SK-N-SH (cell line): ENCODE data around the gene CDKL4. TPM values are rescaled to one million over a fixed set of nuclear protein-coding genes. Genes with fewer than 3 reads are reported as not detected.
"Not testable (repeated sequence)": the region's sequence is repeated elsewhere in the genome, so short reads cannot be mapped to it uniquely, and the experiment has no call there.

Experiments
- CTCF ChIA-PET: fragments of 300-600, 350-600 bp; formaldehyde crosslinking; extraction: SDS; loops from one replicate; lab custom pipeline; 2021; lab: Yijun Ruan, JAX
- POLR2A ChIA-PET: fragments of 350-600 bp; sonication (Branson Sonifier 250); formaldehyde crosslinking; extraction: SDS; loops from one replicate; lab custom pipeline; 2020; ENCODE audit warnings: antibody characterized with exemption, inconsistent platforms; lab: Yijun Ruan, JAX
- DNase-seq: peaks from one replicate; pipeline ENCODE4 v3.0.0; 2012
- H2AFZ ChIP-seq: fragments of 200-600 bp; sonication (generic); 2 replicates; pipeline ENCODE4 v1.8.1; 2016; ENCODE audit warnings: antibody characterized with exemption, mild to moderate bottlenecking, low read depth
- H3F3A ChIP-seq: fragments of 200-600 bp; sonication (generic); replicated peaks from 2 replicates; pipeline ENCODE3; 2016; ENCODE audit warnings: antibody characterized with exemption, mild to moderate bottlenecking; ENCODE audit not compliant: insufficient read depth
- H3K27ac ChIP-seq, 2 experiments: fragments of 200-500 bp in 1 of 2; fragments of 200-600 bp in 1 of 2; sonication (Bioruptor generic) in 1 of 2; sonication (generic), shearing (Covaris generic) in 1 of 2; 2 replicates each; pipeline versions ENCODE4 v1.5.1 to v1.6.1; 2014 to 2016; ENCODE audit warnings: low read depth in 2 of 2, inconsistent platforms in 1 of 2, low read length in 1 of 2, mild to moderate bottlenecking in 1 of 2, mixed read lengths in 1 of 2
- H3K27me3 ChIP-seq: fragments of 200-600 bp; sonication (generic), shearing (Covaris generic); 2 replicates; pipeline ENCODE4 v1.6.1; 2016; ENCODE audit warnings: mixed run types; ENCODE audit not compliant: insufficient read depth
- H3K36me3 ChIP-seq, 2 experiments: fragments of 200-500 bp in 1 of 2; fragments of 200-600 bp in 1 of 2; sonication (Bioruptor generic) in 1 of 2; sonication (generic) in 1 of 2; replicated peaks in 1 of 2; 2 replicates each; pipeline versions ENCODE3 to v1.5.1; 2014 to 2016; ENCODE audit warnings: low read length in 1 of 2, mild to moderate bottlenecking in 1 of 2; ENCODE audit not compliant: insufficient read depth in 2 of 2, control insufficient read depth in 1 of 2
- H3K4me1 ChIP-seq, 2 experiments: fragments of 200-500 bp in 1 of 2; fragments of 200-600 bp in 1 of 2; sonication (Bioruptor generic) in 1 of 2; sonication (generic), shearing (Covaris generic) in 1 of 2; 2 replicates each; pipeline versions ENCODE4 v1.5.1 to v1.6.1; 2014 to 2016; ENCODE audit warnings: low read depth in 1 of 2, low read length in 1 of 2, mixed run types in 1 of 2; ENCODE audit not compliant: insufficient read depth in 2 of 2, control insufficient read depth in 1 of 2
- H3K4me2 ChIP-seq: fragments of 200-600 bp; sonication (generic), shearing (Covaris generic); 2 replicates; pipeline ENCODE4 v1.6.1; 2017; ENCODE audit warnings: mixed run types
- H3K4me3 ChIP-seq, 2 experiments: fragments of 200-500 bp in 1 of 2; fragments of 200-600 bp in 1 of 2; sonication (Bioruptor generic) in 1 of 2; sonication (generic), shearing (Covaris generic) in 1 of 2; 2 replicates each; pipeline versions ENCODE4 v1.5.1 to v1.8.1; 2014 to 2016; ENCODE audit warnings: low read depth in 2 of 2, inconsistent platforms in 1 of 2, low read length in 1 of 2, mild to moderate bottlenecking in 1 of 2, mixed read lengths in 1 of 2, moderate library complexity in 1 of 2
- H3K79me2 ChIP-seq: fragments of 200-600 bp; sonication (generic); 2 replicates; pipeline ENCODE4 v1.8.1; 2017; ENCODE audit warnings: mild to moderate bottlenecking; ENCODE audit not compliant: insufficient read depth
- H3K9ac ChIP-seq: fragments of 200-600 bp; sonication (generic); 2 replicates; pipeline ENCODE4 v1.6.1; 2017; ENCODE audit warnings: mixed run types
- H3K9me2 ChIP-seq: fragments of 200-600 bp; sonication (generic); 2 replicates; pipeline ENCODE4 v1.6.1; 2017; ENCODE audit warnings: mixed run types
- H3K9me3 ChIP-seq: fragments of 200-600 bp; sonication (generic); 2 replicates; pipeline ENCODE4 v1.6.1; 2017; ENCODE audit warnings: mixed run types, mild to moderate bottlenecking, moderate library complexity
- H4K20me1 ChIP-seq: fragments of 200-600 bp; sonication (generic); 2 replicates; pipeline ENCODE4 v1.6.1; 2017; ENCODE audit warnings: mild to moderate bottlenecking, mixed run types; ENCODE audit not compliant: insufficient read depth
- ELF1 ChIP-seq: IDR thresholded peaks from 2 replicates; pipeline ENCODE4 v1.4.0; 2012
- EZH2phosphoT487 ChIP-seq: fragments of 200-600 bp; sonication (generic); IDR thresholded peaks from 2 replicates; pipeline ENCODE4 v1.6.1; 2017; ENCODE audit warnings: low read depth, mixed run types, mild to moderate bottlenecking, antibody characterized with exemption, moderate library complexity, borderline replicate concordance
- FOXJ3 ChIP-seq: sonication (generic); formaldehyde crosslinking; IDR thresholded peaks from 2 replicates; pipeline ENCODE4 v1.5.1; 2020; ENCODE audit warnings: mild to moderate bottlenecking, missing genetic modification reagents
- GABPA ChIP-seq: IDR thresholded peaks from 2 replicates; pipeline ENCODE4 v1.4.0; 2012; ENCODE audit warnings: low read depth, mild to moderate bottlenecking
- GATA2 ChIP-seq: sonication (generic); formaldehyde crosslinking; IDR thresholded peaks from 2 replicates; pipeline ENCODE4 v1.5.0; 2020; ENCODE audit warnings: mild to moderate bottlenecking, missing genetic modification reagents
- JUND ChIP-seq: IDR thresholded peaks from 2 replicates; pipeline ENCODE4 v1.4.0; 2012
- MXI1 ChIP-seq: IDR thresholded peaks from 2 replicates; pipeline ENCODE4 v1.6.1; 2012; ENCODE audit warnings: mild to moderate bottlenecking, low read depth, low read length, improper control_type of control experiment
- NFIC ChIP-seq: IDR thresholded peaks from 2 replicates; pipeline ENCODE4 v1.4.0; 2012; ENCODE audit warnings: borderline replicate concordance
- NRF1 ChIP-seq: IDR thresholded peaks from 2 replicates; pipeline ENCODE4 v1.6.1; 2012; ENCODE audit warnings: low read depth, mild to moderate bottlenecking, low read length
- SIN3A ChIP-seq: IDR thresholded peaks from 2 replicates; pipeline ENCODE4 v1.6.1; 2012; ENCODE audit warnings: low read depth, mild to moderate bottlenecking, low read length, moderate library complexity, borderline replicate concordance
- TAF1 ChIP-seq: IDR thresholded peaks from 2 replicates; pipeline ENCODE4 v1.6.1; 2012; ENCODE audit warnings: low read depth, mild to moderate bottlenecking, low read length, moderate library complexity, borderline replicate concordance
- TCF12 ChIP-seq: IDR thresholded peaks from 2 replicates; pipeline ENCODE4 v1.4.0; 2012
- USF1 ChIP-seq: IDR thresholded peaks from 2 replicates; pipeline ENCODE4 v1.4.0; 2012; ENCODE audit warnings: low read depth, borderline replicate concordance
- YY1 ChIP-seq: IDR thresholded peaks from 2 replicates; pipeline ENCODE4 v1.4.0; 2012; ENCODE audit warnings: low read depth, mild to moderate bottlenecking
- WGBS: methylation state at CpG from one replicate; pipeline ENCODE4 v1.1.6; 2017; ENCODE audit warnings: low lambda C conversion rate; 5-methylcytosine and 5-hydroxymethylcytosine counted together
- polyA plus RNA-seq, 3 experiments: library from polyadenylated mRNA; depleted of rRNA; stranded (reverse); fragments of >200 nt; gene quantifications; 2 replicates each; pipeline ENCODE4 v1.2.3, GENCODE V29; 2012
- TF ChIP-seq, protein P1 (sequence below): fragments of 150-350 bp; IDR thresholded peaks from 2 replicates; pipeline ENCODE4 v1.6.1; 2016; ENCODE audit warnings: mild to moderate bottlenecking, low read depth, low read length

Gene CDKL4
- polyA plus RNA-seq, 1 of the 3 experiments (the other 2 are of a cell fraction), result 0.81 TPM

DNA sequence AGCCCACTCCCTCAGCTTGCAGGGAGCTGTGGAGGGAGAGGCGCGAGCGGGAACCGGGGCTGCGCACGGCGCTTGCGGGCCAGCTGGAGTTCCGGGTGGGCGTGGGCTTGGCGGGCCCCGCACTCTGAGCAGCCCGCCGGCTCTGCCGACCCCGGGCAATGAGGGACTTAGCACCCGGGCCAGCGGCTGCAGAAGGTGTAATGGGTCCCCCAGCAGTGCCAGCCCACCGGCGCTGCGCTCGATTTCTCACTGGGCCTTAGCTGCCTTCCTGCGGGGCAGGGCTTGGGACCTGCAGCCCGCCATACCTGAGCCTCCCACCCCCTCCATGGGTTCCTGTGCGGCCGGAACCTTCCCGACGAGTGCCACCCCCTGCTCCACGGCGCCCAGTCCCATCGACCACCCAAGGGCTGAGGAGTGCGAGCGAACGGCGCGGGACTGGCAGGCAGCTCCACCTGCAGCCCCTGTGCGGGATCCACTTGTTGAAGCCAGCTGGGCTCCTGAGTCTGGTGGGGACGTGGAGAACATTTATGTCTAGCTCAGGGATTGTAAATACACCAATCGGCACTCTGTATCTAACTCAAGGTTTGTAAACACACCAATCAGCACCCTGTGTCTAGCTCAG is 582 bp upstream of the CDKL4 start:
- Histone ChIP-seq H3K27ac (peak overlapping the region in 1 of 2 experiments; percentile 56; a peak in 2 of 4 replicates), H2AFZ (peak overlapping the region; percentile 95)
- H4K20me1 ChIP-seq, H3K27me3 ChIP-seq, H3F3A ChIP-seq, H3K4me1 ChIP-seq: not testable (repeated sequence)
- CTCF ChIA-PET, result interaction anchor here (0.6 to 3.9 kb wide), 6 partner anchors 9 to 297 kb away, joined by 3 to 18 read pairs (median 4); no protein-coding TSS in a partner anchor
- 0 out of 2 replicates have a peak, but pooled peaks have one; percentile 10 for TF ChIP-seq GATA2
- 0 out of 2 replicates have a peak, but pooled peaks have one; percentile 27 for TF ChIP-seq ELF1
- 0 out of 2 replicates have a peak, but pooled peaks have one; percentile 1 for TF ChIP-seq FOXJ3
- TF ChIP-seq, all 33 proteins: peak for 3; not testable (repeated sequence) for 30
- H3K9me2 ChIP-seq, H3K9me3 ChIP-seq, H3K79me2 ChIP-seq, DNase-seq: not testable (repeated sequence)
- H3K4me3 ChIP-seq, result peak overlapping the region; percentile 79 to 85
- peak overlapping the region; percentile 89 for H3K4me2 ChIP-seq
- peak overlapping the region; percentile 67 for H3K9ac ChIP-seq
- peaks cover 9 to 12% of the 10 kb centered on the region in 2 experiments for H3K36me3 ChIP-seq
- POLR2A ChIA-PET, result interaction anchor here (0.7 to 1.7 kb wide), 3 partner anchors 27 to 124 kb away, joined by 3 to 6 read pairs (median 5); partner anchors contain the start of gene SOS1
- WGBS, result 31% methylated on average over 20 of the region's 39 CpGs

DNA sequence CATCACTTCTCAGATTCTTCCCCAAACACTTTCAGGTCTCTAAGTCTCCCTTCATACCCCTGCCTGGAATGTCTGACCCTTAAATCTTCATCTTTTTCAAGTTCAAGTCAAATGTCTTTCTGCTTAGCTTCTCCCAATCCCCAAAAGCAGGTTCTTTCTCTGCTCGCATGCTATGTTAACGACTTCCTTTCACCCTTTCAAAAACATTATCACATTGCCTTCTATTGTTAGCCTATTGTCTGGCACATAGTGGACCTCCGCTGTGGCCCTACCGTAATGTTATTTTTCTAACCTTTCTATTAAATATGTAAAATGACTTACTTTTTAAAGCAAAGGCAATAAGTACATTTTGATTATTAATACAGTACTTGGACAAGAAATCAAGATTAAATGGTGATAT is 2.2 kb downstream of the CDKL4 start:
- Histone ChIP-seq H3F3A (peaks cover 7% of the 10 kb centered on the region), H3K4me1 (peaks cover 0 to 7% of the 10 kb centered on the region in 2 experiments; a peak in 3 of 4 replicates), H3K79me2 (no peaks in the 10 kb centered on the region), H3K27me3 (no peaks in the 10 kb centered on the region), H3K9me2 (no peaks in the 10 kb centered on the region), H3K4me2 (no peak overlapping the region), H3K36me3 (no peaks in the 10 kb centered on the region), H4K20me1 (no peaks in the 10 kb centered on the region), H3K9ac (no peak overlapping the region), H3K27ac (no peak overlapping the region), H2AFZ (no peak overlapping the region), H3K9me3 (0 out of 2 replicates have a peak, but pooled peaks cover 1% of the 10 kb centered on the region), H3K4me3 (no peak overlapping the region)
- no peak for DNase-seq
- TF ChIP-seq TCF12 (no peak), JUND (no peak), TAF1 (no peak), SIN3A (no peak), USF1 (no peak), YY1 (no peak), ELF1 (no peak), MXI1 (no peak), NRF1 (no peak), GABPA (no peak), EZH2phosphoT487 (no peak), NFIC (no peak), GATA2 (no peak), FOXJ3 (no peak)
- TF ChIP-seq, protein P1, sequence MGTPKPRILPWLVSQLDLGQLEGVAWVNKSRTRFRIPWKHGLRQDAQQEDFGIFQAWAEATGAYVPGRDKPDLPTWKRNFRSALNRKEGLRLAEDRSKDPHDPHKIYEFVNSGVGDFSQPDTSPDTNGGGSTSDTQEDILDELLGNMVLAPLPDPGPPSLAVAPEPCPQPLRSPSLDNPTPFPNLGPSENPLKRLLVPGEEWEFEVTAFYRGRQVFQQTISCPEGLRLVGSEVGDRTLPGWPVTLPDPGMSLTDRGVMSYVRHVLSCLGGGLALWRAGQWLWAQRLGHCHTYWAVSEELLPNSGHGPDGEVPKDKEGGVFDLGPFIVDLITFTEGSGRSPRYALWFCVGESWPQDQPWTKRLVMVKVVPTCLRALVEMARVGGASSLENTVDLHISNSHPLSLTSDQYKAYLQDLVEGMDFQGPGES, result no peak
- WGBS, result 94% methylated on average over 4 of the region's 4 CpGs
- ChIA-PET CTCF (interaction anchor here (0.8 to 3.9 kb wide), 6 partner anchors 9 to 294 kb away, joined by 3 to 18 read pairs (median 4); partner anchors contain the start of gene SOS1), POLR2A (no interaction called here)
